H1 (cell line): ENCODE results near the gene ZMYND12. TPM values are rescaled to one million over a fixed set of nuclear protein-coding genes. Genes with fewer than 3 reads are reported as not detected.

Source experiments
- polyA plus RNA-seq, 7 experiments: library from polyadenylated mRNA; depleted of rRNA in 3 of 7; stranded (reverse) in 5 of 7; unstranded in 2 of 7; fragments of >200 nt in 5 of 7; fragments of 200-250 nt in 2 of 7; gene quantifications; 1 replicate in 5 of 7; 2 replicates in 1 of 7; 4 replicates in 1 of 7; pipeline versions ENCODE4 v1.2.1 to v1.2.3, GENCODE V29; 2011 to 2013; ENCODE audit warnings: missing spikeins in 2 of 7, mixed read lengths in 2 of 7
- total RNA-seq: library from RNA; stranded (reverse); fragmentation: NEBNext Ultra II Directional; extraction: Animal tissue kit (Norgen Biotek cat#: 25700); gene quantifications from 2 replicates; pipeline ENCODE4 v1.2.1, GENCODE V29; 2021
- TF ChIP-seq, protein P1 (sequence below): fragments of 300-600 bp; sonication (generic); IDR thresholded peaks from 2 replicates; pipeline ENCODE4 v1.7.1; 2012; ENCODE audit warnings: low read length, moderate library complexity, mild to moderate bottlenecking, inconsistent platforms; ENCODE audit not compliant: insufficient replicate concordance

Gene ZMYND12
- total and polyA plus RNA-seq, 2 of the 8 experiments (the other 6 are each of a cell fraction or from before 2014, with no cell fraction given), result 0.62 TPM; not detected in 1

DNA sequence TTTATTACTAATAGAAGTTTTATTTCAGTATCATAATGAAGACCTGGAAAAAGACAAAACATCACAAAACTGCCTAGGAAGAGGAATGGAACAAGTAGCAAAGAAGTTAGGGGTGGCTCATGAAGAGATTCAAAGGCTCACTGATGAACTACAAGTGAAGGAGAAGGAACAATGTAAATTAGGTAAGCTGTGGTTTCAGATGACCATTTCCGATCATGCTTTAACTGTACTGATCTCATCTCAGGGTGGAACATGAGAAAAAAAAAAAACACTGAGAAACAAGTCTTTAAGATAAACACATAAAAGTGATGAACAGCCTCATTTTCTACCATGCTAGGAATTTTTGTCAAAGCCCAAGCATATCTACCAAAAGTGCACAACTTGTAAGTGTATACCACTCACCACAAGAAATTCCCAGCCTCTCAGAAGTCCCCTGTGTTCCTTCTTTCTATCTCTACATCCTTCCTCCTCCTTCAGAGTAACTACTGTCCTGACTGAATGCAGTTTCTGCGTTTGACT is 26.9 kb upstream of the ZMYND12 start (continued):
- TF ChIP-seq, protein P1, sequence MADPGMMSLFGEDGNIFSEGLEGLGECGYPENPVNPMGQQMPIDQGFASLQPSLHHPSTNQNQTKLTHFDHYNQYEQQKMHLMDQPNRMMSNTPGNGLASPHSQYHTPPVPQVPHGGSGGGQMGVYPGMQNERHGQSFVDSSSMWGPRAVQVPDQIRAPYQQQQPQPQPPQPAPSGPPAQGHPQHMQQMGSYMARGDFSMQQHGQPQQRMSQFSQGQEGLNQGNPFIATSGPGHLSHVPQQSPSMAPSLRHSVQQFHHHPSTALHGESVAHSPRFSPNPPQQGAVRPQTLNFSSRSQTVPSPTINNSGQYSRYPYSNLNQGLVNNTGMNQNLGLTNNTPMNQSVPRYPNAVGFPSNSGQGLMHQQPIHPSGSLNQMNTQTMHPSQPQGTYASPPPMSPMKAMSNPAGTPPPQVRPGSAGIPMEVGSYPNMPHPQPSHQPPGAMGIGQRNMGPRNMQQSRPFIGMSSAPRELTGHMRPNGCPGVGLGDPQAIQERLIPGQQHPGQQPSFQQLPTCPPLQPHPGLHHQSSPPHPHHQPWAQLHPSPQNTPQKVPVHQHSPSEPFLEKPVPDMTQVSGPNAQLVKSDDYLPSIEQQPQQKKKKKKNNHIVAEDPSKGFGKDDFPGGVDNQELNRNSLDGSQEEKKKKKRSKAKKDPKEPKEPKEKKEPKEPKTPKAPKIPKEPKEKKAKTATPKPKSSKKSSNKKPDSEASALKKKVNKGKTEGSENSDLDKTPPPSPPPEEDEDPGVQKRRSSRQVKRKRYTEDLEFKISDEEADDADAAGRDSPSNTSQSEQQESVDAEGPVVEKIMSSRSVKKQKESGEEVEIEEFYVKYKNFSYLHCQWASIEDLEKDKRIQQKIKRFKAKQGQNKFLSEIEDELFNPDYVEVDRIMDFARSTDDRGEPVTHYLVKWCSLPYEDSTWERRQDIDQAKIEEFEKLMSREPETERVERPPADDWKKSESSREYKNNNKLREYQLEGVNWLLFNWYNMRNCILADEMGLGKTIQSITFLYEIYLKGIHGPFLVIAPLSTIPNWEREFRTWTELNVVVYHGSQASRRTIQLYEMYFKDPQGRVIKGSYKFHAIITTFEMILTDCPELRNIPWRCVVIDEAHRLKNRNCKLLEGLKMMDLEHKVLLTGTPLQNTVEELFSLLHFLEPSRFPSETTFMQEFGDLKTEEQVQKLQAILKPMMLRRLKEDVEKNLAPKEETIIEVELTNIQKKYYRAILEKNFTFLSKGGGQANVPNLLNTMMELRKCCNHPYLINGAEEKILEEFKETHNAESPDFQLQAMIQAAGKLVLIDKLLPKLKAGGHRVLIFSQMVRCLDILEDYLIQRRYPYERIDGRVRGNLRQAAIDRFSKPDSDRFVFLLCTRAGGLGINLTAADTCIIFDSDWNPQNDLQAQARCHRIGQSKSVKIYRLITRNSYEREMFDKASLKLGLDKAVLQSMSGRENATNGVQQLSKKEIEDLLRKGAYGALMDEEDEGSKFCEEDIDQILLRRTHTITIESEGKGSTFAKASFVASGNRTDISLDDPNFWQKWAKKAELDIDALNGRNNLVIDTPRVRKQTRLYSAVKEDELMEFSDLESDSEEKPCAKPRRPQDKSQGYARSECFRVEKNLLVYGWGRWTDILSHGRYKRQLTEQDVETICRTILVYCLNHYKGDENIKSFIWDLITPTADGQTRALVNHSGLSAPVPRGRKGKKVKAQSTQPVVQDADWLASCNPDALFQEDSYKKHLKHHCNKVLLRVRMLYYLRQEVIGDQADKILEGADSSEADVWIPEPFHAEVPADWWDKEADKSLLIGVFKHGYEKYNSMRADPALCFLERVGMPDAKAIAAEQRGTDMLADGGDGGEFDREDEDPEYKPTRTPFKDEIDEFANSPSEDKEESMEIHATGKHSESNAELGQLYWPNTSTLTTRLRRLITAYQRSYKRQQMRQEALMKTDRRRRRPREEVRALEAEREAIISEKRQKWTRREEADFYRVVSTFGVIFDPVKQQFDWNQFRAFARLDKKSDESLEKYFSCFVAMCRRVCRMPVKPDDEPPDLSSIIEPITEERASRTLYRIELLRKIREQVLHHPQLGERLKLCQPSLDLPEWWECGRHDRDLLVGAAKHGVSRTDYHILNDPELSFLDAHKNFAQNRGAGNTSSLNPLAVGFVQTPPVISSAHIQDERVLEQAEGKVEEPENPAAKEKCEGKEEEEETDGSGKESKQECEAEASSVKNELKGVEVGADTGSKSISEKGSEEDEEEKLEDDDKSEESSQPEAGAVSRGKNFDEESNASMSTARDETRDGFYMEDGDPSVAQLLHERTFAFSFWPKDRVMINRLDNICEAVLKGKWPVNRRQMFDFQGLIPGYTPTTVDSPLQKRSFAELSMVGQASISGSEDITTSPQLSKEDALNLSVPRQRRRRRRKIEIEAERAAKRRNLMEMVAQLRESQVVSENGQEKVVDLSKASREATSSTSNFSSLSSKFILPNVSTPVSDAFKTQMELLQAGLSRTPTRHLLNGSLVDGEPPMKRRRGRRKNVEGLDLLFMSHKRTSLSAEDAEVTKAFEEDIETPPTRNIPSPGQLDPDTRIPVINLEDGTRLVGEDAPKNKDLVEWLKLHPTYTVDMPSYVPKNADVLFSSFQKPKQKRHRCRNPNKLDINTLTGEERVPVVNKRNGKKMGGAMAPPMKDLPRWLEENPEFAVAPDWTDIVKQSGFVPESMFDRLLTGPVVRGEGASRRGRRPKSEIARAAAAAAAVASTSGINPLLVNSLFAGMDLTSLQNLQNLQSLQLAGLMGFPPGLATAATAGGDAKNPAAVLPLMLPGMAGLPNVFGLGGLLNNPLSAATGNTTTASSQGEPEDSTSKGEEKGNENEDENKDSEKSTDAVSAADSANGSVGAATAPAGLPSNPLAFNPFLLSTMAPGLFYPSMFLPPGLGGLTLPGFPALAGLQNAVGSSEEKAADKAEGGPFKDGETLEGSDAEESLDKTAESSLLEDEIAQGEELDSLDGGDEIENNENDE, result no peak
